Activated naive CD8-positive, alpha-beta T cell treated with anti-CD3 and anti-CD28 coated beads, Interleukin-2, amount 50 U/mL, for 16 hours (primary cell): ENCODE results near the gene YIPF1.

Source experiments
- DNase-seq: peaks from one replicate; pipeline ENCODE4 v3.0.0-alpha.2; 2020; ENCODE audit warnings: low read depth, low spot score

Gene YIPF1

GRCh38 chr1:53889304-53890298, at the start of gene YIPF1:
TSS of gene YIPF1 (minus strand) at chr1:53889797. CDS start at chr1:53888937, 860 bp downstream.
- DNase-seq: peak; percentile 65

GRCh38 chr1:53938136-53938830, 48.7 kb upstream of the YIPF1 start:
- DNase-seq: no peak

GRCh38 chr1:53936430-53936829, 46.8 kb upstream of the YIPF1 start:
- no peak for DNase-seq

- DNase-seq: no peak
Observed at GRCh38 chr1:53934170-53934765, 44.7 kb upstream of the YIPF1 start.

- no peak for DNase-seq
Observed at GRCh38 chr1:53931523-53931922, 41.9 kb upstream of the YIPF1 start.

- DNase-seq: no peak
Observed at GRCh38 chr1:53930932-53931331, 41.3 kb upstream of the YIPF1 start.

- no peak for DNase-seq
Observed at GRCh38 chr1:53929246-53929960, 39.8 kb upstream of the YIPF1 start.

- no peak for DNase-seq
Observed at GRCh38 chr1:53927376-53927881, 37.8 kb upstream of the YIPF1 start.

GRCh38 chr1:53919675-53920066, 30.1 kb upstream of the YIPF1 start:
- DNase-seq: no peak

GRCh38 chr1:53918343-53918742, 28.7 kb upstream of the YIPF1 start:
- no peak for DNase-seq

- DNase-seq: no peak
Observed at GRCh38 chr1:53913352-53914033, 23.9 kb upstream of the YIPF1 start.

- no peak for DNase-seq
Observed at GRCh38 chr1:53911442-53911841, 21.8 kb upstream of the YIPF1 start.

GRCh38 chr1:53909946-53910345, 20.3 kb upstream of the YIPF1 start:
- DNase-seq: no peak

- no peak for DNase-seq
Observed at GRCh38 chr1:53906121-53906520, 16.5 kb upstream of the YIPF1 start.

- no peak for DNase-seq
Observed at GRCh38 chr1:53905509-53905908, 15.9 kb upstream of the YIPF1 start.

GRCh38 chr1:53902235-53903138, 12.9 kb upstream of the YIPF1 start:
- no peak for DNase-seq

- no peak for DNase-seq
Observed at GRCh38 chr1:53899708-53900107, 10.1 kb upstream of the YIPF1 start.

- no peak for DNase-seq
Observed at GRCh38 chr1:53899206-53899628, 9.6 kb upstream of the YIPF1 start.

- DNase-seq: no peak
Observed at GRCh38 chr1:53896635-53897229, 7.1 kb upstream of the YIPF1 start.
